NK-92 (cell line): ENCODE measurements around the gene GPR35.

Source experiments
- DNase-seq: peaks from one replicate; lab custom pipeline; 2025; ENCODE audit not compliant: unreplicated experiment; lab: John Stamatoyannopoulos, UW

The GPR35 gene

GRCh38 chr2:240622531-240623235, 2.6 kb upstream of the GPR35 start:
- DNase-seq, result no peak

GRCh38 chr2:240623531-240624010, 1.7 kb upstream of the GPR35 start:
- no peak for DNase-seq

- DNase-seq, result no peak
These were observed 1.0 kb upstream of the GPR35 start for GRCh38 chr2:240624011-240624949.

GRCh38 chr2:240626531-240627300, 1.4 kb downstream of the GPR35 start:
- DNase-seq, result no peak

GRCh38 chr2:240627736-240628506, 2.6 kb downstream of the GPR35 start:
- DNase-seq, result no peak

- no peak for DNase-seq
These were observed 3.2 kb downstream of the GPR35 start for GRCh38 chr2:240628507-240628807.

- DNase-seq, result no peak
These were observed 3.7 kb downstream of the GPR35 start for GRCh38 chr2:240628808-240629618.

- DNase-seq, result no peak
These were observed 4.3 kb downstream of the GPR35 start for GRCh38 chr2:240629619-240629967.

- no peak for DNase-seq
These were observed 4.9 kb downstream of the GPR35 start for GRCh38 chr2:240629968-240630770.

- DNase-seq, result no peak
These were observed 5.7 kb downstream of the GPR35 start for GRCh38 chr2:240630771-240631547.

GRCh38 chr2:240631548-240632305, 6.4 kb downstream of the GPR35 start:
- no peak for DNase-seq

GRCh38 chr2:240632306-240632721, 7.0 kb downstream of the GPR35 start:
- DNase-seq, result no peak

GRCh38 chr2:240635121-240635997, 10.1 kb downstream of the GPR35 start:
- DNase-seq, result no peak

- no peak for DNase-seq
These were observed 10.8 kb downstream of the GPR35 start for GRCh38 chr2:240635998-240636547.

- DNase-seq, result no peak
These were observed 11.4 kb downstream of the GPR35 start for GRCh38 chr2:240636563-240637115.
